Sigmoid colon (tissue), 4 donors: Measurements from ENCODE around the gene LCAT.

Source experiments
- POLR2AphosphoS5 ChIP-seq, 4 donors: sonication (generic); formaldehyde crosslinking; IDR thresholded peaks; one replicate each; pipeline ENCODE4 v1.6.1; 2017; ENCODE audit warnings: antibody characterized with exemption in 4 of 4
- TF ChIP-seq, protein P1 (sequence below), 4 experiments: fragments of 450-650 bp in 3 of 4; fragments of 200-600 bp in 1 of 4; IDR thresholded peaks; one replicate each; pipeline ENCODE4 v1.5.1; 2016 to 2019; ENCODE audit warnings: antibody characterized with exemption in 4 of 4, mild to moderate bottlenecking in 3 of 4, moderate library complexity in 2 of 4

DNA sequence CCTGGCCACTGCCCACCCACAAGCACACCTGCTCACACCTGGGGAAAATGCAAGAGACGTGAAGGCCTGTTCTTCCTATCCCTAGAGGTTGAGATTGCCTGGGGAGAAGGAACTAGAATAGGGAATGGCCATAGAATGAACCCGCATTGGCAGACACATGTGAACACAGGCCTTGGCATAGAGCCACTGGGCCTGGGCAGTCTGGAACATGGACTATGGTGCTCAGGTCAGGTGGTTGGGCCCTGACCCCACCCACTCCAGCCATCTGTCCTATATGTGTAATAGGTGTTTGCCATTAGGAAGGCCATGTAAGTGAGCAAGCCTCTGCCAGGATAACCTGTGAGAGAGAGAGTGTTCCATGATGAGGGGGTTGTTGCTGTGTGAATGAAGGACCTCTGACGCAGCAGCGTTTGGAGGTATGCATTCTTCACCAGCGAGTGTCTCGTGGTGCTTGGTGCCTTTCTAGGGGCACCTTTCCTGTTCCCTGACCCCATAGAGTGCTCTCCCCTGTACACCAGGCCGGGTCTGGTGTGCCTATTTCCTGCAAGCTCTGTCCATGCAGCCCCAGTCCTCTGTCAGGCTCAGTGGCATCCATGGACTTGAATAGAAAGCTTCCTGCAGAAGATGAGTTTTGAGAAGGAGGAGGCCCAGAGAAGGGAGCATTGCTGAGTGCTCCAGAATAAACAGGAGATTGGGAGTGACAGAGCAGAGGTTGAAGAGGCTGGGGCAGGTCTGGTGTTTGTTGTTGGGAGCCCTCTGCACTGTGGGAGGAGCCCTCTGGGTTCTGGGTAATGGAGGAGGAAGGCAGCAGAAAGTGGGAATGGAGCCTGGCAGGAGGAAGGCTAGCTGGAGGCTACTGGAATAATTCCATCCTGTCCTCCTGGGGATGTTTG lies 27.8 kb downstream of the LCAT start:
- TF ChIP-seq, protein P1, sequence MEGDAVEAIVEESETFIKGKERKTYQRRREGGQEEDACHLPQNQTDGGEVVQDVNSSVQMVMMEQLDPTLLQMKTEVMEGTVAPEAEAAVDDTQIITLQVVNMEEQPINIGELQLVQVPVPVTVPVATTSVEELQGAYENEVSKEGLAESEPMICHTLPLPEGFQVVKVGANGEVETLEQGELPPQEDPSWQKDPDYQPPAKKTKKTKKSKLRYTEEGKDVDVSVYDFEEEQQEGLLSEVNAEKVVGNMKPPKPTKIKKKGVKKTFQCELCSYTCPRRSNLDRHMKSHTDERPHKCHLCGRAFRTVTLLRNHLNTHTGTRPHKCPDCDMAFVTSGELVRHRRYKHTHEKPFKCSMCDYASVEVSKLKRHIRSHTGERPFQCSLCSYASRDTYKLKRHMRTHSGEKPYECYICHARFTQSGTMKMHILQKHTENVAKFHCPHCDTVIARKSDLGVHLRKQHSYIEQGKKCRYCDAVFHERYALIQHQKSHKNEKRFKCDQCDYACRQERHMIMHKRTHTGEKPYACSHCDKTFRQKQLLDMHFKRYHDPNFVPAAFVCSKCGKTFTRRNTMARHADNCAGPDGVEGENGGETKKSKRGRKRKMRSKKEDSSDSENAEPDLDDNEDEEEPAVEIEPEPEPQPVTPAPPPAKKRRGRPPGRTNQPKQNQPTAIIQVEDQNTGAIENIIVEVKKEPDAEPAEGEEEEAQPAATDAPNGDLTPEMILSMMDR (IDR thresholded peaks at IDR 0.05), result no peak
- no peak for TF ChIP-seq POLR2AphosphoS5 (IDR thresholded peaks at IDR 0.05)
